GM18526 (cell line): ENCODE measurements around the gene PLCB3.

Experiments used
- POLR2A ChIP-seq: IDR thresholded peaks from 3 replicates; pipeline ENCODE4 v1.6.1; 2011; ENCODE audit not compliant: insufficient read length; ENCODE audit errors: extremely low read depth

The PLCB3 gene

GRCh38 chr11:64299847-64300648 lies 48.7 kb downstream of the PLCB3 start, which contains the start of gene CATSPERZ:
Gene CATSPERZ, plus strand, starts transcription at chr11:64300358. Its CDS starts 53 bp downstream, at chr11:64300411.
- no peak for TF ChIP-seq POLR2A

- TF ChIP-seq POLR2A, result no peak
Observed at GRCh38 chr11:64303109-64304031, 52.0 kb downstream of the PLCB3 start.

- TF ChIP-seq POLR2A, result no peak
Observed at GRCh38 chr11:64304032-64304315, 52.6 kb downstream of the PLCB3 start.

GRCh38 chr11:64304316-64305072 lies 53.2 kb downstream of the PLCB3 start:
- TF ChIP-seq POLR2A, result peak; percentile 73

GRCh38 chr11:64305075-64305690 lies 53.9 kb downstream of the PLCB3 start, which contains the start of gene ESRRA:
Gene ESRRA, plus strand, starts transcription at chr11:64305524. Its CDS starts 1,656 bp downstream, at chr11:64307180.
- peak; percentile 73 for TF ChIP-seq POLR2A

GRCh38 chr11:64305691-64306562 lies 54.6 kb downstream of the PLCB3 start:
- TF ChIP-seq POLR2A, result peak; percentile 55

GRCh38 chr11:64306563-64306875 lies 55.2 kb downstream of the PLCB3 start:
- no peak for TF ChIP-seq POLR2A

- TF ChIP-seq POLR2A, result no peak
Observed at GRCh38 chr11:64306876-64307622, 55.7 kb downstream of the PLCB3 start.

- no peak for TF ChIP-seq POLR2A
Observed at GRCh38 chr11:64312947-64313346, 61.6 kb downstream of the PLCB3 start.

- TF ChIP-seq POLR2A, result no peak
Observed at GRCh38 chr11:64313491-64314145, 62.3 kb downstream of the PLCB3 start.

GRCh38 chr11:64314146-64314804 lies 62.9 kb downstream of the PLCB3 start:
- no peak for TF ChIP-seq POLR2A

- TF ChIP-seq POLR2A, result no peak
Observed at GRCh38 chr11:64314805-64315561, 63.7 kb downstream of the PLCB3 start.
